Body of pancreas (tissue), 4 donors: ENCODE data around the gene MAP2. TPM values are rescaled to one million over a fixed set of nuclear protein-coding genes. Genes with fewer than 3 reads are reported as not detected.
A peak's percentile ranks its signal among the peaks of the same experiment; 100 is the strongest.

Experiments used
- ATAC-seq: fragments of 150-250 bp; one replicate; pipeline ENCODE4 v1.9.1; 2016
- DNase-seq, 4 donors: peaks; one replicate each; pipeline ENCODE4 v3.0.0-alpha.2; 2019
- H3K27ac ChIP-seq, 4 donors: fragments of 200-600 bp; sonication (generic); 1 replicate in 3 of 4; 2 replicates in 1 of 4; pipeline versions ENCODE4 v1.5.1 to v1.6.1; 2016 to 2019; ENCODE audit warnings: mild to moderate bottlenecking in 1 of 4, mixed read lengths in 1 of 4, moderate library complexity in 1 of 4
- H3K27me3 ChIP-seq, 2 donors: fragments of 200-600 bp; sonication (generic); one replicate each; pipeline ENCODE4 v1.6.0; 2016; ENCODE audit warnings: mild to moderate bottlenecking in 1 of 2
- H3K36me3 ChIP-seq, 2 donors: fragments of 200-600 bp; sonication (generic); replicated peaks in 1 of 2; 2 replicates each; pipeline ENCODE4 v1.5.1; 2016; ENCODE audit warnings: low read depth in 2 of 2; ENCODE audit not compliant: insufficient read depth in 1 of 2
- H3K4me1 ChIP-seq: fragments of 200-600 bp; sonication (generic); one replicate; pipeline ENCODE4 v1.6.0; 2016
- H3K4me3 ChIP-seq, 2 donors: fragments of 200-600 bp; sonication (generic); 1 replicate in 1 of 2; 2 replicates in 1 of 2; pipeline ENCODE4 v1.5.1; 2016 to 2019
- H3K9me3 ChIP-seq, 3 donors: fragments of 200-600 bp; sonication (generic); 1 replicate in 2 of 3; 2 replicates in 1 of 3; pipeline ENCODE4 v1.5.1; 2016
- CTCF ChIP-seq, 7 experiments: fragments of 450-650 bp in 4 of 7; fragments of 200-600 bp in 3 of 7; sonication (generic) in 3 of 7; IDR thresholded peaks; one replicate each; pipeline ENCODE4 v1.5.1; 2016 to 2019; ENCODE audit warnings: antibody characterized with exemption in 7 of 7
- POLR2A ChIP-seq, 3 donors: fragments of 450-650 bp; IDR thresholded peaks; one replicate each; pipeline ENCODE4 v1.6.1; 2016; ENCODE audit warnings: antibody characterized with exemption in 3 of 3, mild to moderate bottlenecking in 2 of 3
- WGBS, 2 donors: methylation state at CpG; one replicate each; pipeline ENCODE4 v1.1.5; 2017; 5-methylcytosine and 5-hydroxymethylcytosine counted together
- intact Hi-C: fragments of 100-400 bp; cut with DNase I; formaldehyde crosslinking; loops from one replicate; pipeline ENCODE4 v1.15.1; 2023
- total RNA-seq, 2 donors: library from RNA; depleted of rRNA; stranded (reverse); fragments of >200 nt; gene quantifications; one replicate each; pipeline ENCODE4 v1.1.0, GENCODE V29; 2016

Gene MAP2
- total RNA-seq, 2 donors from 2014 or later: 14.2 to 32.9 TPM

- Histone ChIP-seq H3K4me3 (no peak overlapping the region), H3K4me1 (peaks cover 5% of the 10 kb centered on the region), H3K27me3 (no peaks in the 10 kb centered on the region), H3K9me3 (no peaks in the 10 kb centered on the region), H3K36me3 (no peaks in the 10 kb centered on the region), H3K27ac (no peak overlapping the region)
- 39 to 61% methylated on average over 2 of the region's 2 CpGs for WGBS, 2 donors
- intact Hi-C loops: no loop called here
- ATAC-seq (no peak), DNase-seq (no peak)
- TF ChIP-seq POLR2A (IDR thresholded peaks at IDR 0.05) (no peak), CTCF (IDR thresholded peaks at IDR 0.05) (no peak)
Observed at GRCh38 chr2:209767316-209767715, 343.5 kb downstream of the MAP2 start.

GRCh38 chr2:209768557-209768956, 344.7 kb downstream of the MAP2 start:
- ATAC-seq (no peak), DNase-seq (no peak)
- no peaks in the 10 kb centered on the region for H3K36me3 ChIP-seq
- intact Hi-C loops: no loop called here
- no peak for TF ChIP-seq CTCF (IDR thresholded peaks at IDR 0.05)
- TF ChIP-seq POLR2A (IDR thresholded peaks at IDR 0.05): no peak
- H3K27me3 ChIP-seq: no peaks in the 10 kb centered on the region
- H3K4me3 ChIP-seq: no peak overlapping the region
- H3K9me3 ChIP-seq: no peaks in the 10 kb centered on the region
- H3K4me1 ChIP-seq: peaks cover 5% of the 10 kb centered on the region
- no peak overlapping the region for H3K27ac ChIP-seq

- H3K4me3 ChIP-seq: peak within 1 kb of the TSS in 1 of 2 donors; percentile 38
- DNase-seq (peak; percentile 73 to 85 (median 76)), ATAC-seq (peak; percentile 97)
- WGBS, 2 donors: 1 to 7% methylated on average over 18 to 66 of the region's 73 CpGs
- peaks cover 5% of the 10 kb centered on the region for H3K4me1 ChIP-seq
- H3K9me3 ChIP-seq: no peaks in the 10 kb centered on the region
- no peaks in the 10 kb centered on the region for H3K27me3 ChIP-seq
- no peaks in the 10 kb centered on the region for H3K36me3 ChIP-seq
- intact Hi-C loops: no loop called here
- TF ChIP-seq CTCF (IDR thresholded peaks at IDR 0.05): no peak
- TF ChIP-seq POLR2A (IDR thresholded peaks at IDR 0.05): peak in 1 of 3 donors; percentile 10
- peak within 1 kb of the TSS in 1 of 4 donors; percentile 3 for H3K27ac ChIP-seq
Observed at GRCh38 chr2:209771474-209772289, 347.8 kb downstream of the MAP2 start, which contains the start of gene UNC80. TSS of gene UNC80 (plus strand) at chr2:209771832. CDS start at chr2:209772073, 241 bp downstream.

GRCh38 chr2:209772290-209772685, 348.4 kb downstream of the MAP2 start:
- DNase-seq: no peak
- ATAC-seq: no peak
- intact Hi-C loops: no loop called here
- Histone ChIP-seq H3K9me3 (no peaks in the 10 kb centered on the region), H3K4me3 (no peak overlapping the region), H3K36me3 (no peaks in the 10 kb centered on the region), H3K27me3 (no peaks in the 10 kb centered on the region), H3K4me1 (peaks cover 5% of the 10 kb centered on the region), H3K27ac (peak overlapping the region in 1 of 4 donors; percentile 3)
- TF ChIP-seq CTCF (IDR thresholded peaks at IDR 0.05): no peak
- TF ChIP-seq POLR2A (IDR thresholded peaks at IDR 0.05): no peak
- 6 to 11% methylated on average over 8 of the region's 8 CpGs for WGBS, 2 donors

- H3K4me3 ChIP-seq: no peak overlapping the region
- no peak overlapping the region for H3K27ac ChIP-seq
- intact Hi-C loops: no loop called here
- DNase-seq (no peak), ATAC-seq (no peak)
- H3K9me3 ChIP-seq: no peaks in the 10 kb centered on the region
- H3K4me1 ChIP-seq: peaks cover 5% of the 10 kb centered on the region
- H3K36me3 ChIP-seq: no peaks in the 10 kb centered on the region
- TF ChIP-seq POLR2A (IDR thresholded peaks at IDR 0.05): no peak
- TF ChIP-seq CTCF (IDR thresholded peaks at IDR 0.05): no peak
- WGBS, 2 donors: 29 to 34% methylated on average over 3 of the region's 3 CpGs
- no peaks in the 10 kb centered on the region for H3K27me3 ChIP-seq
Observed at GRCh38 chr2:209773377-209773776, 349.5 kb downstream of the MAP2 start.
